ENCODE measurements around the gene TFDP2.

Gene TFDP2

GRCh38 chr3:142148792-142149672 lies at the start of gene TFDP2:
Gene TFDP2 (minus strand): TSS chr3:142149544. CDS start chr3:142101749, 47,795 bp downstream.
- TF ChIP-seq EZH2phosphoT487 (IDR thresholded peaks at IDR 0.05; ENCODE audit: low read depth) (no peak), CTCF (IDR thresholded peaks at IDR 0.05; ENCODE audit: low read depth, low read length) (no peak)
- Histone ChIP-seq H3K79me2 (ENCODE audit: low read length) (no peaks in the 10 kb centered on the region), H3K9me3 (ENCODE audit: insufficient read depth, low read length) (no peaks in the 10 kb centered on the region), H3K4me3 (ENCODE audit: low read length) (peak within 1 kb of the TSS; percentile 94), H3K27me3 (ENCODE audit: low read depth, low read length) (no peaks in the 10 kb centered on the region), H3K36me3 (replicated peaks; ENCODE audit: low read depth, low read length) (no peaks in the 10 kb centered on the region), H3K9ac (ENCODE audit: low read length) (peak within 1 kb of the TSS; percentile 76), H2AFZ (ENCODE audit: low read depth, low read length) (peak within 1 kb of the TSS; percentile 99), H4K20me1 (ENCODE audit: insufficient read depth, low read length) (no peaks in the 10 kb centered on the region), H3K27ac (ENCODE audit: low read length) (no peak within 1 kb of the TSS), H3K4me2 (ENCODE audit: low read length) (peak within 1 kb of the TSS; percentile 92), H3K4me1 (ENCODE audit: low read length) (peaks cover 10% of the 10 kb centered on the region)

GRCh38 chr3:142188846-142189245 lies 39.5 kb upstream of the TFDP2 start:
- H3K4me2 ChIP-seq (ENCODE audit: low read length): no peak overlapping the region
- H3K36me3 ChIP-seq (replicated peaks; ENCODE audit: low read depth, low read length): peaks cover 3% of the 10 kb centered on the region
- no peak overlapping the region for H3K27ac ChIP-seq (ENCODE audit: low read length)
- H4K20me1 ChIP-seq (ENCODE audit: insufficient read depth, low read length): no peaks in the 10 kb centered on the region
- no peaks in the 10 kb centered on the region for H3K9me3 ChIP-seq (ENCODE audit: insufficient read depth, low read length)
- H3K4me1 ChIP-seq (ENCODE audit: low read length): no peaks in the 10 kb centered on the region
- H3K79me2 ChIP-seq (ENCODE audit: low read length): no peaks in the 10 kb centered on the region
- H2AFZ ChIP-seq (ENCODE audit: low read depth, low read length): no peak overlapping the region
- no peaks in the 10 kb centered on the region for H3K27me3 ChIP-seq (ENCODE audit: low read depth, low read length)
- TF ChIP-seq EZH2phosphoT487 (IDR thresholded peaks at IDR 0.05; ENCODE audit: low read depth): no peak
- TF ChIP-seq CTCF (IDR thresholded peaks at IDR 0.05; ENCODE audit: low read depth, low read length): no peak
- H3K9ac ChIP-seq (ENCODE audit: low read length): no peak overlapping the region
- H3K4me3 ChIP-seq (ENCODE audit: low read length): no peak overlapping the region

GRCh38 chr3:142180761-142181362 lies 31.5 kb upstream of the TFDP2 start:
- no peaks in the 10 kb centered on the region for H3K9me3 ChIP-seq (ENCODE audit: insufficient read depth, low read length)
- no peak overlapping the region for H3K4me3 ChIP-seq (ENCODE audit: low read length)
- H3K9ac ChIP-seq (ENCODE audit: low read length): no peak overlapping the region
- H2AFZ ChIP-seq (ENCODE audit: low read depth, low read length): no peak overlapping the region
- no peak for TF ChIP-seq EZH2phosphoT487 (IDR thresholded peaks at IDR 0.05; ENCODE audit: low read depth)
- TF ChIP-seq CTCF (IDR thresholded peaks at IDR 0.05; ENCODE audit: low read depth, low read length): peak; percentile 49
- no peaks in the 10 kb centered on the region for H3K79me2 ChIP-seq (ENCODE audit: low read length)
- H3K27ac ChIP-seq (ENCODE audit: low read length): no peak overlapping the region
- no peaks in the 10 kb centered on the region for H3K27me3 ChIP-seq (ENCODE audit: low read depth, low read length)
- H3K4me2 ChIP-seq (ENCODE audit: low read length): no peak overlapping the region
- H3K36me3 ChIP-seq (replicated peaks; ENCODE audit: low read depth, low read length): peaks cover 3% of the 10 kb centered on the region
- 0 out of 2 replicates have a peak, but pooled peaks cover 4% of the 10 kb centered on the region for H3K4me1 ChIP-seq (ENCODE audit: low read length)
- no peaks in the 10 kb centered on the region for H4K20me1 ChIP-seq (ENCODE audit: insufficient read depth, low read length)

GRCh38 chr3:142175478-142175877 lies 26.1 kb upstream of the TFDP2 start:
- Histone ChIP-seq H3K9me3 (ENCODE audit: insufficient read depth, low read length) (no peaks in the 10 kb centered on the region), H3K4me1 (ENCODE audit: low read length) (0 out of 2 replicates have a peak, but pooled peaks cover 7% of the 10 kb centered on the region), H3K4me2 (ENCODE audit: low read length) (no peak overlapping the region), H3K27me3 (ENCODE audit: low read depth, low read length) (no peaks in the 10 kb centered on the region), H3K9ac (ENCODE audit: low read length) (no peak overlapping the region), H2AFZ (ENCODE audit: low read depth, low read length) (no peak overlapping the region), H3K4me3 (ENCODE audit: low read length) (no peak overlapping the region), H3K79me2 (ENCODE audit: low read length) (no peaks in the 10 kb centered on the region), H3K27ac (ENCODE audit: low read length) (no peak overlapping the region), H4K20me1 (ENCODE audit: insufficient read depth, low read length) (no peaks in the 10 kb centered on the region), H3K36me3 (replicated peaks; ENCODE audit: low read depth, low read length) (no peaks in the 10 kb centered on the region)
- TF ChIP-seq CTCF (IDR thresholded peaks at IDR 0.05; ENCODE audit: low read depth, low read length) (no peak), EZH2phosphoT487 (IDR thresholded peaks at IDR 0.05; ENCODE audit: low read depth) (no peak)

All from OCI-LY3 (cell line).